Measurements from ENCODE around the gene FAM25A.
"Not testable (repeated sequence)": the region's sequence is repeated elsewhere in the genome, so short reads cannot be mapped to it uniquely, and the experiment has no call there.

The FAM25A gene

DNA sequence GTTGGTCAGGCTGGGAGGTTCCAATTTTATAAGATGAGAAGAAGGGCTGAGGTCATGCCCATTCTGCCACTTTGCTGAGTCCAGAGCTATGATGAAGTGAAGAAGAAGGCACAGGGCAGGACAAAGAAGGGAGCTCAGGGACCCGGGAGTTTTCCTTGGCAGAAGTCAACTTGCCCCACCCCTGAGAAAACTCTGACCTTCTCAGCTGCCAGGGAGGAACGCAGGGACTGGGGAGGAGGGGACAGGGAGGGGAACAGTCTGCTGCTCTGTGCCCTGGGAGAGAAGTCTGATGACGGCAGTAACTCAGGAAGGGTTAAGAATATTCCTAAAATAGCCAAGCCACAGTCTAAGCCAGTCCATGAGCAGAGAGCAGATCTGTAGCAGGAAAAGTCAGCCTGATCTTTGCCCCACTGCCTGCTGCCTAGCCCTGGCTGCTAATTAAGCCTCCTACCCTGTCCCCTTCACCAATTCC lies 40.1 kb upstream of the FAM25A start:
- Histone ChIP-seq H3K9ac (ENCODE audit: low read length) (no peak overlapping the region), H3F3A (ENCODE audit: insufficient read depth, low read length) (no peaks in the 10 kb centered on the region), H3K9me3 (replicated peaks; ENCODE audit: insufficient read depth, low read length) (no peaks in the 10 kb centered on the region), H3K36me3 (replicated peaks; ENCODE audit: insufficient read depth, low read length) (no peaks in the 10 kb centered on the region), H3K4me3 (ENCODE audit: low read length) (no peak overlapping the region), H3K27ac (ENCODE audit: low read length) (no peak overlapping the region), H3K9me2 (replicated peaks; ENCODE audit: insufficient read depth, low read length) (no peaks in the 10 kb centered on the region), H2AFZ (ENCODE audit: low read length) (no peak overlapping the region), H3K4me1 (ENCODE audit: low read length) (no peaks in the 10 kb centered on the region), H3K79me2 (ENCODE audit: low read length) (no peaks in the 10 kb centered on the region), H4K20me1 (ENCODE audit: insufficient read depth, low read length) (no peaks in the 10 kb centered on the region), H3K4me2 (ENCODE audit: low read depth, low read length) (no peak overlapping the region), H3K27me3 (replicated peaks; ENCODE audit: insufficient read depth, low read length) (no peaks in the 10 kb centered on the region)
- no peak for DNase-seq
- no peak for TF ChIP-seq EZH2phosphoT487 (IDR thresholded peaks at IDR 0.05; ENCODE audit: low read length)
- TF ChIP-seq EZH2 (optimal IDR thresholded peaks at IDR 0.05; ENCODE audit: low read depth, low read length): no peak
- TF ChIP-seq, protein P1, sequence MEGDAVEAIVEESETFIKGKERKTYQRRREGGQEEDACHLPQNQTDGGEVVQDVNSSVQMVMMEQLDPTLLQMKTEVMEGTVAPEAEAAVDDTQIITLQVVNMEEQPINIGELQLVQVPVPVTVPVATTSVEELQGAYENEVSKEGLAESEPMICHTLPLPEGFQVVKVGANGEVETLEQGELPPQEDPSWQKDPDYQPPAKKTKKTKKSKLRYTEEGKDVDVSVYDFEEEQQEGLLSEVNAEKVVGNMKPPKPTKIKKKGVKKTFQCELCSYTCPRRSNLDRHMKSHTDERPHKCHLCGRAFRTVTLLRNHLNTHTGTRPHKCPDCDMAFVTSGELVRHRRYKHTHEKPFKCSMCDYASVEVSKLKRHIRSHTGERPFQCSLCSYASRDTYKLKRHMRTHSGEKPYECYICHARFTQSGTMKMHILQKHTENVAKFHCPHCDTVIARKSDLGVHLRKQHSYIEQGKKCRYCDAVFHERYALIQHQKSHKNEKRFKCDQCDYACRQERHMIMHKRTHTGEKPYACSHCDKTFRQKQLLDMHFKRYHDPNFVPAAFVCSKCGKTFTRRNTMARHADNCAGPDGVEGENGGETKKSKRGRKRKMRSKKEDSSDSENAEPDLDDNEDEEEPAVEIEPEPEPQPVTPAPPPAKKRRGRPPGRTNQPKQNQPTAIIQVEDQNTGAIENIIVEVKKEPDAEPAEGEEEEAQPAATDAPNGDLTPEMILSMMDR (IDR thresholded peaks at IDR 0.05; ENCODE audit: low read length): no peak

DNA sequence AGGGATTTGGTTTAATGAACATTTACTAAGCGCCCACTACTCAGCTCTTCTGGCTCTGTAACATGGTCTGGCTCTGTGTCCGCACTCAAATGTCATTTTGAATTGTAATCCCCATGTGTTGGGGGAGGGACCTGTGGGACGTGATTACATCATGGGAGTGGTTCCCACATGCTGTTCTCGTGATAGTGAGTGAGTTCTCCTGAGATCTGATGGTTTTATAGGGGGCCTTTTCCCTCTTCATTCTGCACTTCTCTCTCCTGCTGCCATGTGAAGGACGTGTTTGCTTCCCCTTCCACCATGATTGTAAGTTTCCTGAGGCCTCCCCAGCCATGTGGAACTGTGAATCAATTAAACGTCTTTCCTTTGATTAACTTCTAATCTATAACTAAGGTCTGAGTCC lies 39.1 kb upstream of the FAM25A start:
- not testable (repeated sequence) for H3K79me2 ChIP-seq (ENCODE audit: low read length); H2AFZ ChIP-seq (ENCODE audit: low read length); DNase-seq; H3K9me3 ChIP-seq (replicated peaks; ENCODE audit: insufficient read depth, low read length); H3K4me3 ChIP-seq (ENCODE audit: low read length); H3K9me2 ChIP-seq (replicated peaks; ENCODE audit: insufficient read depth, low read length); H3K9ac ChIP-seq (ENCODE audit: low read length); H3K27me3 ChIP-seq (replicated peaks; ENCODE audit: insufficient read depth, low read length); H3K36me3 ChIP-seq (replicated peaks; ENCODE audit: insufficient read depth, low read length); H4K20me1 ChIP-seq (ENCODE audit: insufficient read depth, low read length); H3K4me1 ChIP-seq (ENCODE audit: low read length); H3F3A ChIP-seq (ENCODE audit: insufficient read depth, low read length); H3K27ac ChIP-seq (ENCODE audit: low read length); H3K4me2 ChIP-seq (ENCODE audit: low read depth, low read length)

DNA sequence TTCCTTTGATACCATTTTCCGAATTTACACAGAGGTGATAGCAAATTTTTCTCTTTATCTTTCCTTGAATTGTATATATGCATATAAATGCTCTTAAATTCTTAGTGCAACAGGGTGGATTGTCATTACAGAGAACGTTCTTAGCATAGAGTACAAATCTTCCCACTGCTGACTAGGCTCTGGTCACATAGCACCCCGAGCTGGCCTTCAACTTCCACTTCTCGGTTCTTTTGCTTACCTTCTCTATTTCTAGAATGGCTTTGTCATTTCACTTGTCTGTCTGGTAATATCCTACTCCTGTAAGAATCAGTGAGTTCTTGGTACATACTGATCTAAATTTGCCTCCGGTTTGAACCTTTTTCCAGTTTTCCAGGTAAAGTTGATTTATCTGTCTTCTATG lies 38.4 kb upstream of the FAM25A start:
- DNase-seq: no peak

DNA sequence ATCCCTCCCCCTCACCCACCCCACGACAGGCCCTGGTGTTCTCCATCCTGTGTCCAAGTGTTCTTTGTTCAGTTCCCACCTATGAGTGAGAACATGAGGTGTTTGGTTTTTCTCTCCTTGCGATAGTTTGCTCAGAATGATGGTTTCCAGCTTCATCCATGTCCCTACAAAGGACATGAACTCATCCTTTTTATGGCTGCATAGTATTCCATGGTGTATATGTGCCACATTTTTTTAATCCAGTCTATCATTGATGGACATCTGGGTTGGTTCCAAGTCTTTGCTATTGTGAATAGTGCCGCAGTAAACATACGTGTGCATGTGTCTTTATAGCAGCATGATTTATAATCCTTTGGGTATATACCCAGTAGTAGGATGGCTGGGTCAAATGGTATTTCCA lies 35.6 kb upstream of the FAM25A start:
- not testable (repeated sequence) for H3K4me2 ChIP-seq (ENCODE audit: low read depth, low read length); DNase-seq; H3K79me2 ChIP-seq (ENCODE audit: low read length); H3F3A ChIP-seq (ENCODE audit: insufficient read depth, low read length); H3K36me3 ChIP-seq (replicated peaks; ENCODE audit: insufficient read depth, low read length); H2AFZ ChIP-seq (ENCODE audit: low read length); H3K9me2 ChIP-seq (replicated peaks; ENCODE audit: insufficient read depth, low read length); H3K27ac ChIP-seq (ENCODE audit: low read length); H3K4me1 ChIP-seq (ENCODE audit: low read length); H3K9me3 ChIP-seq (replicated peaks; ENCODE audit: insufficient read depth, low read length); H4K20me1 ChIP-seq (ENCODE audit: insufficient read depth, low read length); H3K4me3 ChIP-seq (ENCODE audit: low read length); H3K27me3 ChIP-seq (replicated peaks; ENCODE audit: insufficient read depth, low read length); H3K9ac ChIP-seq (ENCODE audit: low read length)

More for the DNA sequence above, 38.4 kb upstream of the FAM25A start:
- H3K27me3 ChIP-seq (replicated peaks; ENCODE audit: insufficient read depth, low read length): no peaks in the 10 kb centered on the region
- no peak overlapping the region for H2AFZ ChIP-seq (ENCODE audit: low read length)
- no peak overlapping the region for H3K9ac ChIP-seq (ENCODE audit: low read length)
- H3K9me2 ChIP-seq (replicated peaks; ENCODE audit: insufficient read depth, low read length): no peaks in the 10 kb centered on the region
- H4K20me1 ChIP-seq (ENCODE audit: insufficient read depth, low read length): no peaks in the 10 kb centered on the region
- H3K27ac ChIP-seq (ENCODE audit: low read length): no peak overlapping the region
- H3K4me3 ChIP-seq (ENCODE audit: low read length): no peak overlapping the region
- no peaks in the 10 kb centered on the region for H3K9me3 ChIP-seq (replicated peaks; ENCODE audit: insufficient read depth, low read length)
- H3K4me2 ChIP-seq (ENCODE audit: low read depth, low read length): no peak overlapping the region
- TF ChIP-seq EZH2phosphoT487 (IDR thresholded peaks at IDR 0.05; ENCODE audit: low read length): no peak
- no peak for TF ChIP-seq EZH2 (optimal IDR thresholded peaks at IDR 0.05; ENCODE audit: low read depth, low read length)
- TF ChIP-seq, protein P1 (IDR thresholded peaks at IDR 0.05; ENCODE audit: low read length): no peak
- no peaks in the 10 kb centered on the region for H3K4me1 ChIP-seq (ENCODE audit: low read length)
- H3K36me3 ChIP-seq (replicated peaks; ENCODE audit: insufficient read depth, low read length): no peaks in the 10 kb centered on the region
- H3F3A ChIP-seq (ENCODE audit: insufficient read depth, low read length): no peaks in the 10 kb centered on the region
- no peaks in the 10 kb centered on the region for H3K79me2 ChIP-seq (ENCODE audit: low read length)
